Frontal cortex (tissue), 4 donors: ENCODE results near the gene ACBD7. TPM values are rescaled to one million over a fixed set of nuclear protein-coding genes. Genes with fewer than 3 reads are reported as not detected.

Experiments
- DNase-seq, 2 donors: peaks; one replicate each; pipeline ENCODE4 v3.0.0; 2012; ENCODE audit warnings: low spot score in 2 of 2
- FAIRE-seq: peaks from 2 replicates; lab custom pipeline; 2012; peaks lifted over from hg19 to GRCh38; lab: Jason Lieb, UNC
- total RNA-seq: library from RNA; depleted of rRNA; stranded (reverse); fragments of >200 nt; gene quantifications from one replicate; pipeline ENCODE4 v1.2.3, GENCODE V29; 2014
- donor health status: control.
- donor health status: control.
- donor health status: control.

Gene ACBD7
- total RNA-seq, 1 donor from 2014 or later = 10.6 TPM

DNA sequence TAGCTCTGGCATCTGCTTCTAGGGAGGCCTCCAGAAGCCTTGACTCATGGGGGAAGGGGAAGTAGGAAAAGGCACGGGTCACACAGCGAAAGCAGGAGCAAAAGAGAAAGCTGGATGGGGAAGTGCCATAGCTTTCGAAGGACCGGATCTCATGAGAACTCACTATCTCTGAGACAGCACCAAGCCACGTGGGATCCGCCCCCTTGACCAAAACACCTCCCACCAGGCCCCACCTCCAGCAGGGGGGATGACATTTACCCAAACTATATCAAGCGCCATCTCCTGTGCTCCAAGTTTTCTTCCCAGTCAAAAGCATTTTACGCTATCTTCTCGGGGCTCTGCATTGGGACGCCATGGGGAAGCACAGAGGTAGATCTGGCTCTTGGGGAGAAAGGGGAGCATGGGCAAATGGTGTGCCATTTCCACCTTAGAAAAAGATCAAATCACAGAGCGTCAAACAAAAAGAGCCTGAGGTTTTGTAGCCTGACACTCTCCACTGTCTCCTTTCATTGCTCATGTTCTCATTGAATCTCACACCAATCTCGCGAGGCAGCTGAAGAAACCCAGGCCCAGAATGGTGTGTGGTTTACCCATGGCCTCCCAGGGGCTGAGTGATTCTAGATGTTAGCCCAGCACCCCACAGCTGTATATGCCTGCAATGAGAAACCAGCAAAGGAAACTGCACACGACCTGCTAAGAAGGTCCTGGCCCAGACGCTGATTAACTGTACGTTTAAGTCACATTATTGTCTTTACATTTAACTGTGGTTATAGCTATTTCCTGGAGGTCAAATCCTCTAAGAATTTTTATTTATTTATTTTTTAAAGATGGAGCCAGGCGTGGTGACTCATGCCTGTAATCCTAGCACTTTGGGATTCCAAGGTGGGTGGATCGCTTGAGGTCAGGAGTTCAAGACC is 52.9 kb downstream of the ACBD7 start:
- DNase-seq (peak in 1 of 2 donors; percentile 20), FAIRE-seq (no peak)

DNA sequence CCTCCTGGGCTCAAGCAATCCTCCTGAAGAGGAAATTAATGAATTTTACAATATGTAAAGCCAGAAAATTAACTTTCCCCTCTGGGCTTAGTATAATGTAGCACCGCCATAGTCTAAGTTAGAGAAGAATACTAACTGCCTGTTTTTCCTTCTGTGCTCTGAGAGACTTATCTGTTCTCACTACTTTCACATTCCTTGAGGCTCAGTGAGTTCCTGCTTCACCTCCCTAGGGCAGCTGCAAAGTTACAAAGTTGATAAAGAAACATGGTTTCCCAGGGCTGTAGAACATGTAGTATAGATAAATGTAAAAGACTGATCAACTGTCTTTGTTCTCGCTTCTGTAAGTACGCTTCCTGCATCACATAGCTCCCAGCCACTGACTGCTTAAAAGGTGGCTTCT is 60.8 kb downstream of the ACBD7 start:
- FAIRE-seq (no peak), DNase-seq (no peak)

Other genes starting within 250 kb of the ACBD7 start
- 34.6 TPM for gene SUV39H2, start 209.9 kb downstream of the ACBD7 start, total RNA-seq
- gene DCLRE1C, start 134.7 kb downstream of the ACBD7 start, total RNA-seq = 8.2 TPM
- not detected for gene MEIG1, start 129.4 kb downstream of the ACBD7 start, total RNA-seq
- gene OLAH, start 44.8 kb downstream of the ACBD7 start, total RNA-seq = 0.41 TPM
- gene RPP38, start 8.6 kb upstream of the ACBD7 start, total RNA-seq = 6.9 TPM
- 62.0 TPM for gene NMT2, start 79.9 kb upstream of the ACBD7 start, total RNA-seq